LHCN-M2 (cell line): ENCODE data around the gene ACTL7B. TPM values are rescaled to one million over a fixed set of nuclear protein-coding genes. Genes with fewer than 3 reads are reported as not detected.

Experiments
- total RNA-seq: library from RNA; depleted of rRNA; stranded (reverse); fragments of >200 nt; gene quantifications from 2 replicates; pipeline ENCODE4 v1.2.3, GENCODE V29; 2014; rRNA removed

Gene ACTL7B
- total RNA-seq, 1 experiment from 2014 or later: not detected

Other genes starting within 250 kb of the ACTL7B start
- not detected in 2 replicates for gene ACTL7A, start 6.3 kb upstream of the ACTL7B start, total RNA-seq
- 27.8 and 29.9 TPM in 2 replicates for gene ELP1, start 78.1 kb upstream of the ACTL7B start, total RNA-seq
- 6.9 and 9.1 TPM in 2 replicates for gene ABITRAM, start 78.4 kb upstream of the ACTL7B start, total RNA-seq
- 72.3 and 72.8 TPM in 2 replicates for gene CTNNAL1, start 157.5 kb upstream of the ACTL7B start, total RNA-seq